ENCODE measurements around the gene GGCT.
"Not testable (repeated sequence)": the region's sequence is repeated elsewhere in the genome, so short reads cannot be mapped to it uniquely, and the experiment has no call there.

Gene GGCT, protein sequence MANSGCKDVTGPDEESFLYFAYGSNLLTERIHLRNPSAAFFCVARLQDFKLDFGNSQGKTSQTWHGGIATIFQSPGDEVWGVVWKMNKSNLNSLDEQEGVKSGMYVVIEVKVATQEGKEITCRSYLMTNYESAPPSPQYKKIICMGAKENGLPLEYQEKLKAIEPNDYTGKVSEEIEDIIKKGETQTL

GRCh38 chr7:30504301-30505173, at the start of gene GGCT:
Gene GGCT, minus strand, starts transcription at chr7:30504829. Its CDS starts 120 bp downstream, at chr7:30504709.
- peak; percentile 98 for DNase-seq

- DNase-seq: no peak
Observed at GRCh38 chr7:30553546-30553945, 48.9 kb upstream of the GGCT start.

DNA sequence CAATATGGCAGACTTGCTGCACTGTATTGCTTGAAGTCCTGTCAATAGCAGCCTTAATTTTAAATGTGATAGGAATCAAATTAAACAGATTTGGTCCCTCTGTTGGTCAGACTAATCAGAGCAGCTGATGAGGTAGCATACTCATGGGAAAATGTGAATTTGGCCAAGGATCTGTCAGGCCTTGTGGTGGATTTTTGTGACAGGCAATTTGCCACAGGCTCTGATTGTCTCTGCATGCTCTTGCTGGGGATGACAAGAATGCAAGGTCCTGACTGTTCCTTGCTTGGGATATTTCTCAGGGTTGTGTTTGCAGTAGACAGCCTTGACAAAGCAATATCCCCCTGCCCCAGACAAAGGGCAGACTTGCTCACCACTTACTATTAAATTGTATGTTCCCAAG, 48.5 kb upstream of the GGCT start:
- DNase-seq: no peak

DNA sequence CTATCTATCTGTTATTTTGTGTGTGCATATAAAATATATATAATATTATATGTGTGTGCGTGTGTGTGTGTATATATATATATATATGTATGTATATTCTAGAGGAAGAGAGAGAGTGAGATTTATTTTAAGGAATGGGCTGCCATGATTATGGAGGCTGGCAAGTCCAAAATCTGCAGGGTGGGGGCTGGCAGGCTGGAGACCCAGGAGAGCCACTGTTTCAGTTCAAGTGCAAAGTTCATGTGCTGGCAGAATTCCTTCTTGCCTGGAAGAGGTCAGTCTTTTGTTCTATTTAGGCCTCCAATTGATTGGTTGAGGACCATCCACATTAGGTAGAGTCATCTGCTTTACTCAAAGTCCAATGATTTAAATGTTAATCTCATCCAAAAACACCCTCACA, 47.7 kb upstream of the GGCT start:
- no peak for DNase-seq

- no peak for DNase-seq
Observed at GRCh38 chr7:30549931-30550493, 45.4 kb upstream of the GGCT start.

DNA sequence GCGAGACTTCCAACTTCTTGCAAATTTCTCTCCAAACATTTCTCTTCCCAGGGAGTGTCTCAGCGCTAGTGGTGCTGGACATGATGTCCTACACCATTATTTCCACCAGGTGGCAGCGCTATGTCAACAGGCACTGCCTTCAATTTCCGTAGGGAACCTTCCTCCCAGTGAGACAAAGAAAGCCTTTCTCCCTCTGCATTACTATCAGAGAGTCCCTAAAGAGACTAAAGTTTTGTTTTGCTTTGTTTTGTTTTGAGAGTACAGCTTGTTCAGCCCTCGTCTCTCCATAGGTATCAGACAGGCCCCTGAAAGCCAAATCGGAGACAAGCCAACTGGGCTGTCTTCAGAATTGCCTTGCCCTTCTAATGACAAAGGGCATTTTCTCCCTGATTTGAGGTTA, 44.2 kb upstream of the GGCT start:
- peak; percentile 48 for DNase-seq

- DNase-seq: no peak
Observed at GRCh38 chr7:30546596-30546995, 42.0 kb upstream of the GGCT start.

DNA sequence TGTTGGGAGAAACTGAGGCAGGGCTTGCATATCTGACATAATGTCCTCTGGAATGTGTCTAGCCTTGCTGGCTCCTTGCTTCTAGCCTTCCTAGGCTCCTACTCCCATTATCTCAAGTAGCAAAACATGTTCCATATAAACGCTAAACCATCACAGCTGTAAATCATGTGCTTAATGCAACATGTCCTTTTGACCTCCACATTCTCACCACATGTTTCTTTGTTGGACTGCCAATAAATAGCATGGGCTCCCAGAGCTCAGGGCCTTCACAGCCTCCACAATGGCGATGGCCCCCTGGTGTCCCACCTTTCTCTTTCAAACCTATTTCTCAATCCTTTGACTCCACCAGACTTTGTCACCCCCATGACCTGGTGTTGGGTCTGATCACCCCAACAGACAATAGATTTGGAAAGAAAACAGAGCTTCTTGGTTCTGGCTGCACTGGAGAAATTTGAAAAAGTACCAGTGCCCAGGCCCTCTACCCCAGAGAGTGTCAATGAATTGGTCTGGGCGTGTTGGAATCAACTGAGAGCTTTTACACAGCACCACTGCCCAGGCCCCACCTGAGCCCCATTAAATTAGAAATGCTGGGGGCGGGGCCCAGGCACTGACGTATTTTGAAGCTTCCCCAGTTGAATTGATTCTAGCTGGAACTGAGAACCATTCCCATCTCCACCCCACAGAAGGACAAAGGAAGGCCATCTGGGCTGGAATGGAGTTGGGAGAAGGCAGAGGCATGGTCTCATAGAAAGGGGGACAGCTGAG, 41.3 kb upstream of the GGCT start:
- no peak for DNase-seq

DNA sequence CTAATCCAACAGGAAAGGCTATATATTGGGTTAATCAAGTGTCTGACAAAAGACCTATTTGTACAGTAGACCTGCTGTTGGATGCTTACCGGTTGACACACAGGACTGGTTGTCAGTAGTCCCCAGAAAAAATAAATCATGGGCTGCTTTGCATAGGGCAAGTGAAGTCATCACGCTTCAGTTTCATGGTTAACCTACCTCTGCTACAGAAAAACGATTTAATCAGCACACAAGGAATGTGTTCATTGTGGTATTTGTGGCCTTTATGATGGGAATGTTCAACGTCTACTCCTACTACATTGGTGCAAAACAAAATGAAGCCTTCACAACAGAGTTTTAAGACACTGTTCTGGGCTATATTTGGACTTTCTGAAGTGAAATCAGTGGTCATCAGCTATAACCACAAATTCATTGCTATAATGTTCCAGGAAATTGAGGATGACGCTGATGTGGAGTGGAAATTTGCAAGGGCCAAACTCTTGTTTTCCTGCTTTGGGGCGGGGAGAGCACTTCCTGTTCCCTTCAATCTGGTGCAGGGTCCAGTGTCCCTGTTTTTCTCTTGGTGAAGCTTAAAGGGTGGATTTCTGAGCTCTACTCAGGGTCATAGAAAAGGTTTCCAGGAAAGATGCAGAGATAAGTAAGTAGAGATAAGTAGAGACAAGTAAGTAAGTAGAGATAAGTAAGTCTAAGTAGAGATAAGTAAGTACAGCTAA, 39.3 kb upstream of the GGCT start:
- no peak for DNase-seq

- not testable (repeated sequence) for DNase-seq
Observed at GRCh38 chr7:30543115-30543514, 38.5 kb upstream of the GGCT start.

DNA sequence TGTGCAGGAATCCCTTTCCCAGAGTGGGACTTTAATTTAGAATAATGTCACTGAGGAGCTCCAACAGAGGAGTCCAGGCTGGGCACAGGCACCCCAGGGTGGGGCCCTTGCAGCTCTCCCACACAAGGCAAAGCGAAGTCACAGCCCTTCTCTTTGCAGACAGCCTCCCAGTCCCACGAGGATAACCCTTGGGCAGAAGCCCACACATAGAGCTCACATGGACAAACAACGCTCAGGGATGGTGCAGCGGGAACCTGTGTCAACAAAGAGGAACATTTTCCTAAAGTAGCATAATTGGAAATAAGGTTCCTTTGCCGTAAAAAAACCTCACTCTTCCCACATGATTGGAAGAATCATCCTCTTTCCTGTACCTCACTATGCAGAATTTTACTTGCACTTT, 29.3 kb upstream of the GGCT start:
- no peak for DNase-seq

DNA sequence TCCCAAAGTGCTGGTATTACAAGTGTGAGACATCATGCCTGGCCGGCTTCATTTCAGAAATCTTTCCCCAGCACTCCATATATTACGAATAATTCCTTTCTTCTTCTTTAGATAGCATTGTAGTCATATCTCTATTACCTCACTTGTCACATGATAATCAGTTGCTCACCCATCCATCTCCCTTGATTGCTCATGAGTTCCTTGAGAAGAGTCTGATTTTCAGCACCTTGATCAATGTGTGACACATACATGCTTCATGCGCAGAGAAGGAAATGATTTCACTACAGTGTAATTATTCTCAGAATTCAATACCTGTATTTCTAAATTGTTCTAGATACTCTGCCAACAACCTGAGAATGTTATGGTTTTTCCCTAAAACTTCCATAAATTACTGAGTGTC, 26.7 kb upstream of the GGCT start:
- no peak for DNase-seq

DNA sequence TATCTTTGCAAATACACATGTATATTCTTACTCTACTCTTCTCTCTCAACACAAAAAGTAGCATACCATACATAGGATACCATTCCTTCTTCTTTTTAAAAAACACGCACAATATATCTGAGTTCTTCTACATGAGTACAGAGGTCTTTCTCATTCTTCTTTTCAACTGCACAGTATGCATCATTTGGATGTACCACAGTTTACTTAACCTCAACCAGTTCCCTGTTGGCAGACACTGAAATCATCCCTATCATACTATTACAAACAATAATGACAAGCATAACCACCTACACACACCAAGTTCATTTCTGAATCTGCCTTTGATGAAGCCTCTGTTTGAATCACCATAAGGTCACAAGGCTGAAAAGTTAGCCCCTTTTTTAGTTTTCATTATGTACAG, 25.7 kb upstream of the GGCT start:
- no peak for DNase-seq

- no peak for DNase-seq
Observed at GRCh38 chr7:30528779-30529178, 24.1 kb upstream of the GGCT start.

GRCh38 chr7:30527297-30527696, 22.7 kb upstream of the GGCT start:
- not testable (repeated sequence) for DNase-seq

- no peak for DNase-seq
Observed at GRCh38 chr7:30526163-30526562, 21.5 kb upstream of the GGCT start.

DNA sequence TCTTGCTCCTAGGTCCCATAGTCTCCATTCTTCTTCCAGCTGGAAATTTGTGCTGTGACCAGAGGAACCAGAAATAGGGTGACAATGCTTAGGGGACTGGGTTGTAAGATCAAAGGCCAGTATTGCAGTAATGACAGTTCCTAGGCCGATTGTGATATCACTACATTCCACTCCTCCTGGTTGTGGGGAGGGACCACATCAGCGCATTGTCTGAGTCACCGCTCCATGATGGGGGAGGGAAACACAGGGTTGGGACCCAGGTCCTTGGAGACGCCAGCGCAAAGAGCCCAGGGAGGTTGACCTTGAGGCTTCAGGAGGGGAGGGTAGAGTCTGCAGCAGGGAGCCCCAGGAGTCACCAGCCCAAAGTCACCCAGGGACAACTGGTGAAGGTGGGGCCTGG, 20.8 kb upstream of the GGCT start:
- DNase-seq: no peak

DNA sequence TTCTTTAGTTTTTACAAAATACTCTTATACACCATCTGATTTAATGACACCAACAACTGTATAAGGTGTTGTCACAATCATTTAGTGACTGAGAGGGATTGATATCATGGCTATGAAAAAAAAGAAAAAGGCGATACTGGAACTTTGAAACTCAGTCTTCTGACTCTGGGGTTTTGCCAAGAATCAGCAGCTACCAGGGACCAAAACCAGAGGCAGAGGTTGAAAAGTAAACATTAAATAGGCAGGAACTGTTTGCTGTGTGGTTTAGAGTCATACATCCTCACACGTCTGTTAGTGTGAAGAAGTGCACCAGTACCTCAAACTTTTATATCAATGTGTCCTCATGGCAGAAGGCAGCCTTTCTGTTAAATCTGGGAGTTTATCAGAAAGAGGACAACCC, 19.9 kb upstream of the GGCT start:
- DNase-seq: no peak

DNA sequence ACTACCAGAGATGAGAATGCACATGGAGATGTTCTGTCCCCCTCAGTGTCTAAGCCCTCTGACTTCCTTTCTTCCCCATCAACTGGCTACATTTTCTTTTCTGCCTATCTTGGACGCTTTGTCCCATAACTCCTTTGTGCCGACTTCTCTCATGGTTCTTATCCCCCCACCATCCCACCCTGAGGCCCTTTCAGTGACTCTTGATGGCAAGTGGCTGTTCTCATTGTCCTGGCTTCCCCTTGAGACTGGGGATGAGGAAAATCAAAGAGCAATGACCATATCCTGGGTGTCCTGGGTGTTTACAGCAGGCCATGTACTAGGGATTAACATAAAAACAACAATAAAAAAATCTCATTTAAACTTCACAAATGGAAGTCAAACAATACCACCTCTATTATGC, 18.8 kb upstream of the GGCT start:
- DNase-seq: no peak

GRCh38 chr7:30522159-30522558, 17.5 kb upstream of the GGCT start:
- DNase-seq: no peak

GRCh38 chr7:30521532-30521931, 16.9 kb upstream of the GGCT start:
- DNase-seq: peak; percentile 5

GRCh38 chr7:30519122-30519521, 14.5 kb upstream of the GGCT start:
- DNase-seq: no peak

DNA sequence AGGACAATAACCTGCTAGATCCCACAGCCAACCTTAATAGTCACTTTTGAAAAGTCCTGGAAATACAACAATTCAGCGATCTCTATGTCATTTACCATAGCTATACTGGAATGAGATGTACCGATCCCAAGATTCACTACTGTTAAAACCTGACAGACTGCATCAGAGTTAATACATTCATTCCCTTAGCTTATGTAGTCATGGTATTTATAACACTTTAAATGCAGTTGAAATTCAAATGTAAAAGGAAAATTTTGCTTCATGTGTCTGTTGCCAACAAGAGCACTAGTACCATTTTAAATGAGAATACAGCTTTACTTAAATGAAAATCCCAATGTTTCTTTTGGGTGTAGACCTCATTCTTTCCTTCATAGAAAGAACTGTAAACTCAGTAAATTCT, 11.1 kb upstream of the GGCT start:
- DNase-seq: no peak
